Bronchial epithelial cell (primary cell): ENCODE data around the gene TAF6L. TPM values are rescaled to one million over a fixed set of nuclear protein-coding genes. Genes with fewer than 3 reads are reported as not detected.

ENCODE experiments used
- DNase-seq: peaks from one replicate; pipeline ENCODE4 v3.0.0-alpha.2; 2010; ENCODE audit warnings: low read depth
- FAIRE-seq: peaks from 2 replicates; lab custom pipeline; 2011; peaks lifted over from hg19 to GRCh38; lab: Jason Lieb, UNC
- H3K27me3 ChIP-seq: 2 replicates; pipeline ENCODE4 v1.5.1; 2011; ENCODE audit warnings: low read length; ENCODE audit not compliant: control insufficient read depth, insufficient read depth
- H3K36me3 ChIP-seq: 2 replicates; pipeline ENCODE4 v1.5.1; 2011; ENCODE audit warnings: low read length; ENCODE audit not compliant: control insufficient read depth, insufficient read depth
- H3K4me3 ChIP-seq: 2 replicates; pipeline ENCODE4 v1.5.1; 2011; ENCODE audit warnings: mild to moderate bottlenecking, low read depth, low read length, control low read depth
- total RNA-seq: library from RNA; depleted of rRNA; stranded (reverse); fragments of >200 nt; gene quantifications from 2 replicates; pipeline ENCODE4 v1.2.1, GENCODE V29; 2014
- TF ChIP-seq, protein P1 (sequence below): IDR thresholded peaks from 2 replicates; pipeline ENCODE4 v1.5.1; 2011; ENCODE audit warnings: mild to moderate bottlenecking, moderate library complexity, low read length, control low read depth, inconsistent platforms; ENCODE audit not compliant: insufficient read depth, severe bottlenecking

TAF6L gene
- total RNA-seq, 1 donor from 2014 or later, result 17.1 TPM

DNA sequence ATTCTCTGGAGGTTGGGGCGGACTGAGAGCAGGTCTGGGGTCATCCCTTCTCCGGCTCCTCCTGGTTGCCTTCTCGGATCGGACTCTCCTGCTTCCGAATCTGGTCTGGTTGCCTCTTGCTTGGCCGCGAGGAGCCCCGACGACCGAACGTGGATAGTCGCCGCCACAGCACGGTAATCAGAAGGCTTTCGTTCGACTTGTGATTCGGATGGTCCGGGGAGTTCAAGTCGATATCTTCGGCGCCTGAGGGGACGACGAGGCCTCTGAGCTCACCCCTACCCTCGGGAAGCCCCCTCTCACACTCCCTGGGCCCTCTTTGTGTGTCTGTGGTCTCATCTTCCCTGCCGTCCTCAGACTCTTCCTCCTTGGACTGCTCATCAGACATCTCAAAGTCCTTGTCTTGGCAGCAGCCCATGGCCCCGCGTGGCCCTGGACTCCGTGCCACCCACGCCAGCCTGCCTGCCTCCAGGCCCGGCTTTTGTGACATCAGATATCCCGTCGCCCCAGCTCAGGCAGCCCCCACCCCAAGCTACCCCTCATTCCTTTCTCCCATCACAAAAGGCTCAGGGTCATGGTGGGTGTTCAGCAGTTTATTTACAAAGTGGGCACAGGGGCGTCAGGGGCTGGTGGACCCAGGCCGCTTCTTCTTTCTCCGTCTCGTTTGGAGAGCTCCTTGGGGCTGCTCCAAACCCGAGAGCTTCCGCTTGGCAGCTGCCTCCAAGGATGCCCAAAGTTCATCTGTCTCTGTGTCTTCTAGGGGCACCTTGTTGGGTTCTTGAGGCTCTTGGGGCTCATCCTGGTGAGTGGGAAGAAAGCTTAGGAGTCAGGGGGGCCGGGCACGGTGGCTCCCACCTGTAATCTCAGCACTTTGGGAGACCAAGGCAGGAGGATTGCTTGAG is 61.4 kb downstream of the TAF6L start, which contains the start of gene TEX54:
TSS of gene TEX54 (minus strand) at position 506 of the 899 bp plus-strand sequence.
- DNase-seq (peak; percentile 32), FAIRE-seq (no peak)
- TF ChIP-seq, protein P1, sequence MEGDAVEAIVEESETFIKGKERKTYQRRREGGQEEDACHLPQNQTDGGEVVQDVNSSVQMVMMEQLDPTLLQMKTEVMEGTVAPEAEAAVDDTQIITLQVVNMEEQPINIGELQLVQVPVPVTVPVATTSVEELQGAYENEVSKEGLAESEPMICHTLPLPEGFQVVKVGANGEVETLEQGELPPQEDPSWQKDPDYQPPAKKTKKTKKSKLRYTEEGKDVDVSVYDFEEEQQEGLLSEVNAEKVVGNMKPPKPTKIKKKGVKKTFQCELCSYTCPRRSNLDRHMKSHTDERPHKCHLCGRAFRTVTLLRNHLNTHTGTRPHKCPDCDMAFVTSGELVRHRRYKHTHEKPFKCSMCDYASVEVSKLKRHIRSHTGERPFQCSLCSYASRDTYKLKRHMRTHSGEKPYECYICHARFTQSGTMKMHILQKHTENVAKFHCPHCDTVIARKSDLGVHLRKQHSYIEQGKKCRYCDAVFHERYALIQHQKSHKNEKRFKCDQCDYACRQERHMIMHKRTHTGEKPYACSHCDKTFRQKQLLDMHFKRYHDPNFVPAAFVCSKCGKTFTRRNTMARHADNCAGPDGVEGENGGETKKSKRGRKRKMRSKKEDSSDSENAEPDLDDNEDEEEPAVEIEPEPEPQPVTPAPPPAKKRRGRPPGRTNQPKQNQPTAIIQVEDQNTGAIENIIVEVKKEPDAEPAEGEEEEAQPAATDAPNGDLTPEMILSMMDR, result no peak
- peak within 1 kb of the TSS; percentile 88 for H3K4me3 ChIP-seq
- no peaks in the 10 kb centered on the region for H3K27me3 ChIP-seq
- H3K36me3 ChIP-seq, result peaks cover 23% of the 10 kb centered on the region

DNA sequence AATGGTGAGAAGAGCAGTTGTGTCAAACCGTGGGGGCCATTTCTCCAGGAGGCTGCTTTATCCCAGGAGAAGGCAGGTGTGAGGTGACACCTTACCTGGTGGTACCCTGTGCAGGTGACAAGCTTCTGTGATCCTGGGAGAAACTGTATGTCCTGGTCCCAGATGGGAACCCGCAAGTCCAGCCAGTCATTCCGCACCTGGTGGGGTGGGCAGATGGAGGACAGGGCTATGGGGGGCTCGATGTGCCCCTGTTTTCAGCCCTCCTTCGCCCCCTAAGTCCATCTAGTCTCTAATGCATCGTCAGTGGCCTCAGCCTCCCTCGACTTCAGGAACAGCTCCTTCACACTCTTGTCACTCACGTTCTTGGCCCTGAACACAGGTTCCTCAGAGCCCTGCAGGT is 64.1 kb downstream of the TAF6L start:
- TF ChIP-seq, protein P1, result no peak
- FAIRE-seq, result no peak

More for the DNA sequence above, 64.1 kb downstream of the TAF6L start:
- no peak for DNase-seq
- Histone ChIP-seq H3K36me3 (peaks cover 24% of the 10 kb centered on the region), H3K4me3 (no peak overlapping the region), H3K27me3 (no peaks in the 10 kb centered on the region)

Other genes with a start within 250 kb of the TAF6L start
- gene AHNAK, start 224.6 kb upstream of the TAF6L start, total RNA-seq, result 354 and 607 TPM in 2 replicates
- 2,058 and 2,441 TPM in 2 replicates for gene EEF1G, start 197.5 kb upstream of the TAF6L start, total RNA-seq
- gene TUT1, start 179.9 kb upstream of the TAF6L start, total RNA-seq, result 7.0 and 9.5 TPM in 2 replicates
- 150 and 162 TPM in 2 replicates for gene MTA2, start 169.5 kb upstream of the TAF6L start, total RNA-seq
- gene EML3, start 158.6 kb upstream of the TAF6L start, total RNA-seq, result 10.0 and 11.1 TPM in 2 replicates
- 2.6 and 2.8 TPM in 2 replicates for gene ROM1, start 158.1 kb upstream of the TAF6L start, total RNA-seq
- gene B3GAT3, start 149.4 kb upstream of the TAF6L start, total RNA-seq, result 24.2 and 26.2 TPM in 2 replicates
- 138 TPM in 2 replicates for gene GANAB, start 124.8 kb upstream of the TAF6L start, total RNA-seq
- 17.1 and 19.8 TPM in 2 replicates for gene INTS5, start 118.1 kb upstream of the TAF6L start, total RNA-seq
- 79.5 and 83.7 TPM in 2 replicates for gene C11orf98, start 106.2 kb upstream of the TAF6L start, total RNA-seq
- 12.3 and 21.3 TPM in 2 replicates for gene CSKMT, start 106.1 kb upstream of the TAF6L start, total RNA-seq
- 27.9 and 29.4 TPM in 2 replicates for gene UQCC3, start 99.7 kb upstream of the TAF6L start, total RNA-seq
- 0.77 and 1.1 TPM in 2 replicates for gene LBHD1, start 99.1 kb upstream of the TAF6L start, total RNA-seq
- gene UBXN1, start 92.3 kb upstream of the TAF6L start, total RNA-seq, result 176 and 227 TPM in 2 replicates
- gene LRRN4CL, start 81.9 kb upstream of the TAF6L start, total RNA-seq, result 0.26 and 1.2 TPM in 2 replicates
- gene BSCL2, start 64.0 kb upstream of the TAF6L start, total RNA-seq, result 23.7 and 42.0 TPM in 2 replicates
- not detected in 2 replicates for gene GNG3, start 63.7 kb upstream of the TAF6L start, total RNA-seq
- gene HNRNPUL2, start 43.9 kb upstream of the TAF6L start, total RNA-seq, result 9.2 and 15.2 TPM in 2 replicates
- gene TTC9C, start 42.9 kb upstream of the TAF6L start, total RNA-seq, result 21.4 and 27.4 TPM in 2 replicates
- gene ZBTB3, start 17.2 kb upstream of the TAF6L start, total RNA-seq, result 11.0 and 11.6 TPM in 2 replicates
- 102 and 121 TPM in 2 replicates for gene POLR2G, start 9.8 kb upstream of the TAF6L start, total RNA-seq
- gene TMEM179B, start 16.0 kb downstream of the TAF6L start, total RNA-seq, result 19.0 and 30.0 TPM in 2 replicates
- 18.6 and 19.5 TPM in 2 replicates for gene TMEM223, start 20.6 kb downstream of the TAF6L start, total RNA-seq
- 13.4 and 15.3 TPM in 2 replicates for gene NXF1, start 34.0 kb downstream of the TAF6L start, total RNA-seq
- 31.3 and 36.2 TPM in 2 replicates for gene STX5, start 60.7 kb downstream of the TAF6L start, total RNA-seq
- gene TEX54, start 61.4 kb downstream of the TAF6L start, total RNA-seq, result not detected in 2 replicates
- 59.0 and 113 TPM in 2 replicates for gene WDR74, start 68.2 kb downstream of the TAF6L start, total RNA-seq
- gene SLC3A2, start 109.5 kb downstream of the TAF6L start, total RNA-seq, result 1,292 and 1,548 TPM in 2 replicates
- not detected in 2 replicates for gene CHRM1, start 150.0 kb downstream of the TAF6L start, total RNA-seq
- not detected in 2 replicates for gene SLC22A6, start 213.6 kb downstream of the TAF6L start, total RNA-seq
- gene SLC22A8, start 244.4 kb downstream of the TAF6L start, total RNA-seq, result not detected in 2 replicates